GM19043 (cell line): ENCODE data around the gene SACM1L.

Experiments used
- ATAC-seq: cut with Tn5 transposase; IDR thresholded peaks from one replicate; pipeline ENCODE4 v1.9.1; 2021; ENCODE audit warnings: low read depth; ENCODE audit not compliant: unreplicated experiment

Gene SACM1L

GRCh38 chr3:45762647-45763302 is 73.6 kb downstream of the SACM1L start:
- no peak for ATAC-seq

- ATAC-seq = no peak
Measured at GRCh38 chr3:45763303-45763675, 74.1 kb downstream of the SACM1L start.

- no peak for ATAC-seq
Measured at GRCh38 chr3:45765266-45765851, 76.2 kb downstream of the SACM1L start.

GRCh38 chr3:45765958-45766357 is 76.8 kb downstream of the SACM1L start:
- ATAC-seq = no peak

- no peak for ATAC-seq
Measured at GRCh38 chr3:45771166-45771775, 82.1 kb downstream of the SACM1L start.

- ATAC-seq = no peak
Measured at GRCh38 chr3:45771831-45772230, 82.6 kb downstream of the SACM1L start.

GRCh38 chr3:45772341-45773035 is 83.3 kb downstream of the SACM1L start:
- no peak for ATAC-seq

- ATAC-seq = no peak
Measured at GRCh38 chr3:45773072-45773471, 83.9 kb downstream of the SACM1L start.

GRCh38 chr3:45773714-45774449 is 84.7 kb downstream of the SACM1L start:
- no peak for ATAC-seq

GRCh38 chr3:45774581-45775521 is 85.7 kb downstream of the SACM1L start:
- no peak for ATAC-seq

GRCh38 chr3:45775571-45776300 is 86.5 kb downstream of the SACM1L start:
- no peak for ATAC-seq

GRCh38 chr3:45776301-45776595 is 87.1 kb downstream of the SACM1L start:
- ATAC-seq = no peak

GRCh38 chr3:45776611-45777010 is 87.4 kb downstream of the SACM1L start:
- ATAC-seq = no peak

GRCh38 chr3:45777111-45777745 is 88.0 kb downstream of the SACM1L start:
- ATAC-seq = no peak

GRCh38 chr3:45777746-45778386 is 88.7 kb downstream of the SACM1L start:
- ATAC-seq = no peak

GRCh38 chr3:45778761-45779201 is 89.6 kb downstream of the SACM1L start:
- no peak for ATAC-seq

GRCh38 chr3:45779746-45780735 is 90.8 kb downstream of the SACM1L start:
- ATAC-seq = no peak
